GM18867 (cell line): ENCODE measurements around the gene KCNH8.
"Not testable (repeated sequence)": the region's sequence is repeated elsewhere in the genome, so short reads cannot be mapped to it uniquely, and the experiment has no call there.

Source experiments
- ATAC-seq: cut with Tn5 transposase; IDR thresholded peaks from one replicate; pipeline ENCODE4 v1.9.1; 2021; ENCODE audit warnings: mild to moderate bottlenecking, moderate library complexity; ENCODE audit not compliant: unreplicated experiment

KCNH8 gene

GRCh38 chr3:19171794-19172193, 23.5 kb downstream of the KCNH8 start:
- ATAC-seq = no peak

- ATAC-seq = no peak
Measured at GRCh38 chr3:19173945-19174344, 25.6 kb downstream of the KCNH8 start.

- no peak for ATAC-seq
Measured at GRCh38 chr3:19183584-19183983, 35.3 kb downstream of the KCNH8 start.

GRCh38 chr3:19190126-19190525, 41.8 kb downstream of the KCNH8 start:
- no peak for ATAC-seq

- ATAC-seq = peak; percentile 90
Measured at GRCh38 chr3:19190602-19191001, 42.3 kb downstream of the KCNH8 start.

GRCh38 chr3:19199131-19199530, 50.8 kb downstream of the KCNH8 start:
- ATAC-seq = no peak

DNA sequence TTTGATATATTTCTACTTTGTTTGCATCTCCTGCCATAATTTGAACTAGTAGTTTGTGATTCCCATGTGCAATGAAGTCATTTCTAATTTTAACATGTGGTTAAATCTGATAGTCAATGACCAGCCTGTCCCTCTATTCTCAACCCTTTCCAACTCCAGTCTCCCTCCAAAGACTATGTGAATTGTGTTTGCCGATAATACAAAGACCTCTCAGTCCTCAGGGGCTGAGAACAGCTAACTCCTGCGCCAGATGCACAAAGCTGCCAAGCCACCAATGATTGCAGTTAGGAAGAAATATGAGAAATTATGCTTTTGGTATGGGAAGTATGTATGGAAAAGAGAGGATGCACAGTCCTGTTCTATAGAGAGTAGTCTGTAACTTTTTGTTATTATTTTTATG, 54.0 kb downstream of the KCNH8 start:
- no peak for ATAC-seq

- ATAC-seq = no peak
Measured at GRCh38 chr3:19202754-19203153, 54.4 kb downstream of the KCNH8 start.

- no peak for ATAC-seq
Measured at GRCh38 chr3:19206540-19206939, 58.2 kb downstream of the KCNH8 start.

DNA sequence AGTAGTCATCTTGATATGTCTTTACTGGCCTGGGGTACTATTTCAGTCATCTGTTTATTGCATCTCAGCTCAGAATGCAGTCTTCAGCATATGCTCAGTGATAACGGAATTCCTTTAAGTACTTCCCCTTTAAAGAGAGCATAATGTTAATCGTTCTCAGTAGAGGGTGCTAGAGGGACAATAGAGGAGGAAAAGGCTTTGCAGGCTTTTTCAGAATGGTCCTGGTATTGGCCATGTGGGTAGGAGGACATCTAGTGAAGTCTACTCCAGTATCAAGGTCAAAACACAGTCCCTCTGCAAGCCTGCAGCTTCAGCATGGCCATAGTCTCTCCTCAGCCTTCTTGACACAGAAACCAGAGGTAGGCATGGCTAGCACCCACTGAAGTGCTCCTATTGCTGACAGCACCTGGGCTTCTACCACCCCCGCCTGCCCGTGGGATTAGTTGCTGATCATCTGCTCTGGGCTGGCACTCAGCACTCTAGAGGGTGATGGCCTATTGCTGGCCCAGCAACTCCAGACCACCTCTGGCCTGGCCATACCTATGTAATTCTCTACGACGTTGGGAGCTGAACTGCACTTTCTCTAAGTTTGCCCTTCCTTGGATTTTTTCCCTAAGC, 65.4 kb downstream of the KCNH8 start:
- ATAC-seq = no peak

GRCh38 chr3:19215427-19215826, 67.1 kb downstream of the KCNH8 start:
- no peak for ATAC-seq

DNA sequence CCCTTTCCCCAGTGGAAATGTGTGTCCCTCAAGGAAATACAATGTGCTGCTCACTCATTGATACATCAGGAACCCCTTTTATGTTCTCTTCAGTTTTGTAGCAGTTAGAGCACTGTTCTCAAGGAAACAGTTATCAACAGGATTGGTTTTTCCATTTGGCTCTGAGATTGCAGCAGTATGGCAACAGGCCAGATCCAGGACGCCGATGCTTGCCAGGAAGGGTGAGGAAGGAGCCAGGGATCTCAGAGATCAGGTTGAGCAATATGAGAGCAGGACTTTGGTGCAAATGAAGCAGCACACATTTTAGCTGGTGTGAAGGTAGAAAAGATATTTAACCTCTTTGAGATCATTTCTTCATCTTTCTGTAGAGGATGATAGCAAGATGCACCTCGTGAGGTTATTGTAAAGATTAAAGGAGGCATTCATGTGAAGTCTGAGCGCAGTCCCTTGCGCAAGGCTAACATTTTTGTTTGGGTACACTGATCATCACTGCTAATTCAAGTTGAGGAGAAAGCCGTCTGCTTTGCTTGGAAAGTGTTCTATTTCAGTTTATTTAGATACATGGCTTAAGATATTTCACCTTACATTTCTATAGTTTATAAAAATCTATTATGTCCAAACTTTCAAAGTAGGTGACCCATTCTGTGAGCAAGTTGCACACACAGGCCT, 68.5 kb downstream of the KCNH8 start:
- ATAC-seq = no peak

DNA sequence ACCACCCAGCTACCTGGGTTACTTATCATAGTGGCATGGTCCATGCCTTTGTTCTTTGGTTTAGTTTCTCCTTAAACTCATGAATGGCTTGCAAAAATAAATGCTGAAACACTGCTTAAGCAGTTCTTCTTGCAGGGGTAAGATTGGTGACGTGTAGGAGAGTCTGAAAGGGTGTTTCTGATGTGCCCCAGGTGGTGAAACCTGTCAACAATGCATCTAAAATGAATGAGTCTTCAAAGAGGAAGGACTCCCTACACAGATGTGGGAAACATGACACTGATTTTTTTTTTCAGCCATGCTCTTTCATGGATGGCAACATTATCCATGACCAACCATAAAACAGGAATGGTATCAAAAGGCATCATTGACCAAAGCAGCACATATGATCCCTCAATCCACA, 72.0 kb downstream of the KCNH8 start:
- no peak for ATAC-seq

GRCh38 chr3:19221081-19221480, 72.8 kb downstream of the KCNH8 start:
- ATAC-seq = no peak

DNA sequence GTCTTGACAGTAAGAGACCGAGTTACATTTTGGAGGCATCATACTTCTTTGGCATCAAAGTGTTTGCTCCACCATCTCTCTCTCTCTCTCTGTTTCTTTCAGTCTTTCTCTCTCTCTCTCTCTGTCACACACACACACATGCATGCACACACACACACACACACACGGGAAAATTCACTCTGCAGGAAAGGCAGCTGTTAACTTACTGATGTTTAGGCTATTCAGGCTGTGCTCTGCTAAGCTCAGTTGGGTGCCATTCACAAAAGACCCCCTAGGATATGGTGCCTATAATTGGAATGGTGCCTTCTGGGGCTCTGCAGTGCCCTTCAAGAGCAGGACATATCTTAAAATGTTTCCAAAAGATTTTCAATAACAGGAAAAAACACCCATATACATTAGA, 78.2 kb downstream of the KCNH8 start:
- ATAC-seq = no peak

DNA sequence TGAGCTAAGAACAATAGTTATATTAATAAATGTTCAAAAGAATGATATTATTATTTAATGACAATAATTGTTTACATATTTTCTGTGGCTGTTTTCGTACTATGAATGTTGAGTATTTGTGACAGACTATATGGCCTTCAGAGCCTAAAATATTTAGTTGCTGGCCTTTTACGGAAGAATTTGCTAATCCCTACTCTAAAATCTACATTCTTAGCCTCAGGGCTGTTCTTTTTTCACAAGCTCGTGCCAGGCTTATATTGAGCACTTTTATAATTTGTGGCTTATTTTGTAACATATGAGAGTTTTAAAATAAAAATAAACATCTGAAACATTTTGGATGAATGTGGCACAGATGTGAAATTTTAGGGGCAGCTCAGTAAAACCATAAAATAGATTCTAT, 79.9 kb downstream of the KCNH8 start:
- ATAC-seq = no peak

- no peak for ATAC-seq
Measured at GRCh38 chr3:19229086-19229485, 80.8 kb downstream of the KCNH8 start.

DNA sequence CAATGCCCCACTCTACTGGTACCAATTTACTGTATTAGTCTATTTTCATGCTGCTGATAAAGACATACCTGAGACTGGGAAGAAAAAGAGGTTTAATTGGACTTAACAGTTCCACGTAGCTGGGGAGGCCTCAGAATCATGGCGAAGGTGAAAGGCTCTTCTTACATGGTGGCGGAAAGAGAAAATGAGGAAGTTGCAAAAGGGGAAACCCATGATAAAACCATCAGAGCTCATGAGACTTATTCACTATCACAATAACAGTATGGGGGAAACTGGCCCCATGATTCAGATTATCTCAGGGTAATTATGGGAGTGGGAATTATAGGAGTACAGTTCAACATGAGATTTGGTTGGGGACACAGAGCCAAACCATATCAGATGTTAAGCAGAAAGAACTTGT, 81.6 kb downstream of the KCNH8 start:
- ATAC-seq = not testable (repeated sequence)

- no peak for ATAC-seq
Measured at GRCh38 chr3:19231792-19232461, 83.6 kb downstream of the KCNH8 start.

DNA sequence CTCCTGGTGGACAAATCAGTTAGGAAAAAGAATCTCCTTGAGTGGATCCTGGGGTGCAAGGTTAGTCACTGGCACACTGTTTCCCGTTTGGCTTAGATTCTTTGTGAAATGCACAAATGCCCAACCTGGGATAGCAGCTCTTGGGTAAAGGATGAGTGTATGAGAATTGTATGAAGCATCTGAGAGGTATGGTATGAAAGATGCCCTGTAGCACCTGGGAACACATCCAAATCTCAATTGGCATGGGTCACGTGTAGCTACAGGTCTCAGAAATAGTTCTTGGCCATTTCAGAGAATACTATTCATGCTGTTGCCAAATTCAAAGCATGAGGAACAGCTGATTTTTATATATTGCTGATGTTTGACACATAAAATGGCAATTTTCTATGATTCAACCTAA, 84.3 kb downstream of the KCNH8 start:
- ATAC-seq = no peak

GRCh38 chr3:19233882-19234784, 85.8 kb downstream of the KCNH8 start:
- ATAC-seq = not testable (repeated sequence)
